Naive thymus-derived CD4-positive, alpha-beta T cell (primary cell): ENCODE results near the gene SUCLG1. TPM values are rescaled to one million over a fixed set of nuclear protein-coding genes. Genes with fewer than 3 reads are reported as not detected.
"Not testable (repeated sequence)": the region's sequence is repeated elsewhere in the genome, so short reads cannot be mapped to it uniquely, and the experiment has no call there.

Experiments
- ATAC-seq: fragments of 150-1000 bp; cut with Tn5 transposase; 2 replicates; pipeline ENCODE4 v1.10.0; 2021; ENCODE audit warnings: mild to moderate bottlenecking, moderate library complexity
- CTCF ChIA-PET: fragments of 350-600 bp; sonication (Branson Sonifier 250); formaldehyde crosslinking; loops from one replicate; lab custom pipeline; 2021; ENCODE audit warnings: antibody characterized with exemption; lab: Charles Lee
- POLR2A ChIA-PET: fragments of 350-600 bp; sonication (Branson Sonifier 250); formaldehyde crosslinking; loops from one replicate; lab custom pipeline; 2021; ENCODE audit warnings: antibody characterized with exemption, inconsistent platforms; lab: Charles Lee
- DNase-seq, 9 donors: peaks; one replicate each; pipeline versions ENCODE4 v3.0.0 to v3.0.0-alpha.2; 2020 to 2022; ENCODE audit warnings: mixed read lengths in 1 of 9
- H3K27ac ChIP-seq: one replicate; pipeline ENCODE4 v1.7.0; 2013; ENCODE audit warnings: mild to moderate bottlenecking, low read depth, low read length, moderate library complexity
- H3K27me3 ChIP-seq, 2 donors: one replicate each; pipeline ENCODE4 v1.7.0; 2013; ENCODE audit warnings: low read length in 2 of 2, mild to moderate bottlenecking in 2 of 2, moderate library complexity in 2 of 2; ENCODE audit not compliant: control insufficient read depth in 2 of 2, insufficient read depth in 2 of 2
- H3K36me3 ChIP-seq, 3 experiments: 1 replicate in 2 of 3; 2 replicates in 1 of 3; pipeline ENCODE4 v1.7.0; 2013; ENCODE audit warnings: low read length in 3 of 3, mild to moderate bottlenecking in 3 of 3, moderate library complexity in 1 of 3; ENCODE audit not compliant: insufficient read depth in 3 of 3, control insufficient read depth in 2 of 3
- H3K4me1 ChIP-seq, 2 donors: one replicate each; pipeline ENCODE4 v1.7.0; 2013; ENCODE audit warnings: low read length in 2 of 2, mild to moderate bottlenecking in 2 of 2, moderate library complexity in 1 of 2; ENCODE audit not compliant: control insufficient read depth in 2 of 2, insufficient read depth in 2 of 2
- H3K4me3 ChIP-seq: 2 replicates; pipeline ENCODE4 v1.7.0; 2013; ENCODE audit warnings: mild to moderate bottlenecking, low read length
- H3K9me3 ChIP-seq, 3 experiments: 1 replicate in 2 of 3; 2 replicates in 1 of 3; pipeline ENCODE4 v1.7.0; 2013; ENCODE audit warnings: low read length in 3 of 3; ENCODE audit not compliant: control insufficient read depth in 2 of 3
- H3K27ac Mint-ChIP-seq, 9 donors: one replicate each; pipeline ENCODE4 v1.8.0; 2020 to 2022; ENCODE audit warnings: mixed read lengths in 9 of 9, mild to moderate bottlenecking in 8 of 9, moderate library complexity in 5 of 9, inconsistent platforms in 2 of 9
- H3K27me3 Mint-ChIP-seq, 5 donors: one replicate each; pipeline ENCODE4 v1.8.0; 2021 to 2022; ENCODE audit warnings: mixed read lengths in 5 of 5, mild to moderate bottlenecking in 1 of 5
- H3K36me3 Mint-ChIP-seq, 5 donors: one replicate each; pipeline ENCODE4 v1.8.0; 2020 to 2022; ENCODE audit warnings: mixed read lengths in 5 of 5, mild to moderate bottlenecking in 3 of 5, inconsistent platforms in 1 of 5
- H3K4me1 Mint-ChIP-seq, 7 donors: one replicate each; pipeline ENCODE4 v1.8.0; 2020 to 2022; ENCODE audit warnings: mixed read lengths in 7 of 7, mild to moderate bottlenecking in 3 of 7, inconsistent platforms in 1 of 7
- H3K4me3 Mint-ChIP-seq, 10 donors: one replicate each; pipeline ENCODE4 v1.8.0; 2020 to 2022; ENCODE audit warnings: mild to moderate bottlenecking in 10 of 10, mixed read lengths in 10 of 10, moderate library complexity in 6 of 10, inconsistent platforms in 2 of 10
- H3K9me3 Mint-ChIP-seq, 11 donors: one replicate each; pipeline ENCODE4 v1.8.0; 2020 to 2022; ENCODE audit warnings: mixed read lengths in 11 of 11, mild to moderate bottlenecking in 4 of 11, inconsistent platforms in 1 of 11, moderate library complexity in 1 of 11
- intact Hi-C, 2 donors: fragments of 100-400 bp; cut with micrococcal nuclease; formaldehyde crosslinking; loops; one replicate each; pipeline ENCODE4 v1.15.1; 2023
- polyA plus RNA-seq, 2 donors: library from polyadenylated mRNA; unstranded; fragments of 300-500 nt; fragmentation: Illumina TruSeq; gene quantifications; one replicate each; pipeline ENCODE4 v1.2.3, GENCODE V29; 2021
- total RNA-seq, 6 experiments: library from RNA in 5 of 6; stranded (reverse) in 5 of 6; gene quantifications; 1 replicate in 5 of 6; 2 replicates in 1 of 6; pipeline ENCODE4 v1.2.3 and lab custom pipeline; 2021 to 2026

SUCLG1 gene
- total and polyA plus RNA-seq, 7 experiments from 2014 or later, result 45.1 to 85.9 (median 50.7) TPM

DNA sequence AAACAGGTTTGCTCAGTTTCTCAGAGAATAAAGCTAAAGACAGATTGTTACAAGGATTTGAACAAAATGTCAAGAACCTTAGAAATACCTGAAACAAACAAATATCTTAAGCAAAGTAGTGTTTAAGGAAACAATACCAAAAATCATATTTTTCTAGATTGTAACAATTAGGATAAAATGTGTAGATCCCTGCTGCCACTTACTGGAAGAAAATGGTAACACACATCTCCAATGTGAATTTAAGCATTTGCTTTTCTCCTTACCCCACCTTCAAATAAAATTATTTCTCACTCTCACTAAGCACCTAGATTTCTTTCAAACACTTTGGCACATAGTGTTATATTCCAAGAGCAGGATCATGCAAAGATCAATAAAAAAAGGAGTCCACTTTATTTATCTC is 34.9 kb downstream of the SUCLG1 start:
- no peak for ATAC-seq
- Mint-ChIP-seq H3K4me3 (no peak overlapping the region), H3K9me3 (no peaks in the 10 kb centered on the region), H3K27ac (peak overlapping the region in 4 of 9 donors; percentile 1 to 47 (median 16)), H3K36me3 (peaks cover 4 to 41% (median 14%) of the 10 kb centered on the region in 5 donors), H3K4me1 (peaks cover 0 to 7% (median 0%) of the 10 kb centered on the region in 7 donors), H3K27me3 (no peaks in the 10 kb centered on the region)
- CTCF ChIA-PET, result no interaction called here
- POLR2A ChIA-PET, result no interaction called here
- Histone ChIP-seq H3K27ac (no peak overlapping the region), H3K4me1 (no peaks in the 10 kb centered on the region), H3K4me3 (no peak overlapping the region), H3K9me3 (no peaks in the 10 kb centered on the region), H3K36me3 (peaks cover 8 to 32% (median 17%) of the 10 kb centered on the region in 3 experiments), H3K27me3 (no peaks in the 10 kb centered on the region)
- peak in 1 of 9 donors; percentile 3 for DNase-seq
- intact Hi-C loops, result loop anchor here (10.0 kb wide), 1 partner anchor 109 kb away; no protein-coding TSS in a partner anchor

- Mint-ChIP-seq H3K4me3 (no peak overlapping the region), H3K27ac (peak overlapping the region in 1 of 9 donors; percentile 81), H3K27me3 (peaks cover 0 to 5% (median 0%) of the 10 kb centered on the region in 5 donors), H3K9me3 (no peaks in the 10 kb centered on the region), H3K4me1 (peaks cover 0 to 6% (median 0%) of the 10 kb centered on the region in 7 donors), H3K36me3 (peaks cover 2 to 30% (median 11%) of the 10 kb centered on the region in 5 donors)
- ChIA-PET CTCF (no interaction called here), POLR2A (interaction anchor here (0.6 kb wide), 1 partner anchor 32 kb away, joined by 3 read pairs; no protein-coding TSS in a partner anchor)
- H3K27ac ChIP-seq, result no peak overlapping the region
- DNase-seq (no peak), ATAC-seq (no peak)
- intact Hi-C loops, result loop anchor here (10.0 kb wide), 1 partner anchor 107 kb away; no protein-coding TSS in a partner anchor
- no peaks in the 10 kb centered on the region for H3K27me3 ChIP-seq
- no peak overlapping the region for H3K4me3 ChIP-seq
- H3K4me1 ChIP-seq, result no peaks in the 10 kb centered on the region
- H3K9me3 ChIP-seq, result no peaks in the 10 kb centered on the region
- peaks cover 8 to 23% (median 12%) of the 10 kb centered on the region in 3 experiments for H3K36me3 ChIP-seq
These were observed 37.3 kb downstream of the SUCLG1 start for GRCh38 chr2:84421791-84422190.

GRCh38 chr2:84421197-84421596 is 37.9 kb downstream of the SUCLG1 start:
- Mint-ChIP-seq H3K27ac (no peak overlapping the region), H3K27me3 (peaks cover 0 to 5% (median 0%) of the 10 kb centered on the region in 5 donors), H3K36me3 (peaks cover 2 to 30% (median 11%) of the 10 kb centered on the region in 5 donors), H3K9me3 (no peaks in the 10 kb centered on the region), H3K4me3 (no peak overlapping the region), H3K4me1 (peaks cover 0 to 6% (median 0%) of the 10 kb centered on the region in 7 donors)
- Histone ChIP-seq H3K9me3 (no peaks in the 10 kb centered on the region), H3K36me3 (peaks cover 8 to 23% (median 12%) of the 10 kb centered on the region in 3 experiments), H3K4me3 (no peak overlapping the region), H3K4me1 (no peaks in the 10 kb centered on the region), H3K27me3 (no peaks in the 10 kb centered on the region), H3K27ac (no peak overlapping the region)
- peak; percentile 32 for ATAC-seq
- intact Hi-C loops, result loop anchor here (10.0 kb wide), 1 partner anchor 106 kb away; no protein-coding TSS in a partner anchor
- ChIA-PET POLR2A (interaction anchor here (0.5 kb wide), 1 partner anchor 305 kb away, joined by 3 read pairs; no protein-coding TSS in a partner anchor), CTCF (no interaction called here)
- DNase-seq, result no peak

- peaks cover 0 to 6% (median 0%) of the 10 kb centered on the region in 7 donors for H3K4me1 Mint-ChIP-seq
- POLR2A ChIA-PET, result no interaction called here
- Histone ChIP-seq H3K36me3 (peaks cover 0 to under 1% (median 0%) of the 10 kb centered on the region in 3 experiments), H3K9me3 (no peaks in the 10 kb centered on the region), H3K27ac (no peak overlapping the region), H3K4me3 (no peak overlapping the region), H3K4me1 (no peaks in the 10 kb centered on the region), H3K27me3 (no peaks in the 10 kb centered on the region)
- H3K36me3 Mint-ChIP-seq, result peaks cover 0 to 8% (median 0%) of the 10 kb centered on the region in 5 donors
- DNase-seq (no peak), ATAC-seq (no peak)
- peak overlapping the region in 1 of 9 donors; percentile 2 for H3K27ac Mint-ChIP-seq
- CTCF ChIA-PET, result no interaction called here
- no peaks in the 10 kb centered on the region for H3K9me3 Mint-ChIP-seq
- intact Hi-C loops, result no loop called here
- H3K4me3 Mint-ChIP-seq, result peak overlapping the region in 1 of 10 donors; percentile 18
- peaks cover 0 to 5% (median 0%) of the 10 kb centered on the region in 5 donors for H3K27me3 Mint-ChIP-seq
These were observed 41.5 kb downstream of the SUCLG1 start for GRCh38 chr2:84417453-84418145.

DNA sequence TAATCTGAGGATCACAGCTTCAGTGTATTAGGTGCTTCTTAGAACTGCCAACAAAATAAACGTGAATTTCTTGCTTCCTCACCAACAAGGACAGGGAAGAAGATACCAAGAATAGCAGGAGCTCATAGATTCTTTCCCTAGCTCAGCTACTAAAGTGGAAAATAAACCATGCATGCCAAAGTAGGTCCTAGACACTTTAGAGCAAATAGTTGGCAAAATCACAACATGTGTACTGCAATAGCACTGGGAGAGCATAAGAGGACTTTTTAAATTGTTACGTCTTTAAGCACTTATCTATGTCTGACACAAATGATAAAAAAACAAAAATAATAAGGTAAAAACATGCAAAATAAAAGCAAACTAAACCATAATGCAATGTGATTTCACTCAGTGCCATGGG is 49.5 kb downstream of the SUCLG1 start:
- Mint-ChIP-seq H3K9me3 (peaks cover 0 to 1% (median 0%) of the 10 kb centered on the region in 11 donors), H3K36me3 (no peaks in the 10 kb centered on the region), H3K27me3 (peaks cover 0 to 14% (median 8%) of the 10 kb centered on the region in 5 donors), H3K4me1 (peaks cover 0 to 2% (median 0%) of the 10 kb centered on the region in 7 donors), H3K4me3 (no peak overlapping the region), H3K27ac (no peak overlapping the region)
- Histone ChIP-seq H3K4me1 (no peaks in the 10 kb centered on the region), H3K27ac (no peak overlapping the region), H3K9me3 (no peaks in the 10 kb centered on the region), H3K27me3 (no peaks in the 10 kb centered on the region), H3K36me3 (no peaks in the 10 kb centered on the region), H3K4me3 (no peak overlapping the region)
- CTCF ChIA-PET, result no interaction called here
- no peak for DNase-seq
- intact Hi-C loops, result no loop called here
- ATAC-seq, result no peak
- POLR2A ChIA-PET, result no interaction called here

GRCh38 chr2:84402111-84402510 is 57.0 kb downstream of the SUCLG1 start:
- H3K36me3 ChIP-seq, H3K9me3 Mint-ChIP-seq, H3K27ac Mint-ChIP-seq, H3K27me3 ChIP-seq, H3K9me3 ChIP-seq, POLR2A ChIA-PET, H3K36me3 Mint-ChIP-seq, intact Hi-C loops, CTCF ChIA-PET, H3K4me3 ChIP-seq, H3K4me1 Mint-ChIP-seq, H3K4me3 Mint-ChIP-seq, ATAC-seq, H3K4me1 ChIP-seq, H3K27ac ChIP-seq, DNase-seq: not testable (repeated sequence)
- H3K27me3 Mint-ChIP-seq, result peaks cover 0 to 17% (median 6%) of the 10 kb centered on the region in 5 donors
